ENCODE measurements around the gene CCDC178. TPM values are rescaled to one million over a fixed set of nuclear protein-coding genes. Genes with fewer than 3 reads are reported as not detected.

The CCDC178 gene
- polyA plus RNA-seq, 6 donors from 2014 or later, result not detected

DNA sequence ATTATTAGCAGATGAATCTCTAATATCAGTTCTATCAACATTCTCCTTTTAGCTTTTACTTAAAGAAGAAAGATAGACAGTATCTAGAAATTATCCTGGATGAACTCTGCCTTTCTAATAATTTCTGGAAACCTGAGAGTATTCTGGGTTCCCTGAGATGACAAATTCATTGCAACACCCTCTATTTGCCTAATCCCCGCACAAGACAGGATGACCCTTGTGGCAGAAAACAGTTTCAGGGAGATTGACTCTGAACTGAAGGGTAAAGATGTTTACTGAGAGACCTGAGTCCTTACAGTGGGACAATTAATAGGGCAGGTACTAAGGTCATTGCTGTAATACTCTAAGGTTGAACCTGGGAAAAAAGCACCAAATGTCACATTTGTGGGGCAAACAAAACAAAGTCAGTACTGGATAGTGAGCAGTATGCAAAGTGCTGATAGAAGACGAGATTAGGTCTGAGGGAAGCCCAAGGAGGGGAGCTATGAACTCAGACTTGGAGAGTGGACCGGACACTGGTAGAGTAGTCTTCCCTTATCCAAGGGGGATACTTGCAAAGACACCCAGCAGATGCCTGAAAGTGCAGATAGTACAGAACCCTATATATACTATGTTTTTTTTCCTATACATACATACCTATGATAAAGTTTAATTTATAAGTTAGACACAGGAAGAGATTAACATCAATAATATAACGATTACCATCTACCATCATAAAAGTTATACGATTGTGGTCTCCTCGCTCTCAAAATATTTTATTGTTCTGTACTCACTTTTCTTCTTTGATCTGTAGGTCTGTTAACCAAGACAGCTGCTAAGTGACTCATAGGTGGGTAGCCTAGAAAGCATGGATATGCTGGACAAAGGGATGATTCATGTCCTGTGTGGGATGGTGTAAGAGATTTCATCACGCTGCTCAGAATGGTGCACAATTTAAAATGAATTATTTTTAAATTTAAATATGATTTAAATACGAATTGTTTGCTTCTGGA, 519.4 kb downstream of the CCDC178 start:
- H3K27me3 Mint-ChIP-seq, result peaks cover 0 to 7% (median 5%) of the 10 kb centered on the region in 3 donors
- ATAC-seq (ENCODE audit: low read depth in 2 of 2) (no peak), DNase-seq (no peak)
- no peak overlapping the region for H3K4me3 Mint-ChIP-seq
- no peaks in the 10 kb centered on the region for H3K9me3 Mint-ChIP-seq
- H3K27ac Mint-ChIP-seq, result peak overlapping the region in 2 of 6 donors; percentile 49 to 58
- H3K36me3 Mint-ChIP-seq, result no peaks in the 10 kb centered on the region
- peaks cover 39 to 52% (median 52%) of the 10 kb centered on the region in 3 donors for H3K4me1 Mint-ChIP-seq

DNA sequence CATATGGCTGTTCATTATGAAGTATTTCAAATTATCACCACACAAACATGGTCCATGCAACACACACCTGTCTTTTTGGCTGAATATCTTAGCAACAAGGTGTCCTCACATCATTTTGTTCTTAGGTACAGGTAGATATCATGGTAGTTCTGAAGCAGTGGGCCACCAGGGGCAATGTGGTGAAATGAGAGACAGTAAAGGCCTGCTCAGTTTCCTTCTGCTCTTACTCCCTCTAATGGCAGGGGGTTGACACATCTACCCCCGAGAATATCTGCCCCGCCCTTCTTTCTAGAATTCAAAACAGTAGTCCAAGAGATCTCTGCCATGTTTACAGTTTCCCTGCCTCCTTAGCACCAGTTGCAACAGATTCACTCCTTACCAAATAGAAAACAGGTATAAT, 520.7 kb downstream of the CCDC178 start:
- no peaks in the 10 kb centered on the region for H3K27me3 Mint-ChIP-seq
- DNase-seq (peak; percentile 77), ATAC-seq (ENCODE audit: low read depth in 2 of 2) (peak; percentile 95 to 96)
- no peaks in the 10 kb centered on the region for H3K36me3 Mint-ChIP-seq
- H3K4me1 Mint-ChIP-seq, result peaks cover 47 to 62% (median 61%) of the 10 kb centered on the region in 3 donors
- H3K27ac Mint-ChIP-seq, result peak overlapping the region; percentile 3 to 84 (median 52)
- H3K4me3 Mint-ChIP-seq, result peak overlapping the region in 4 of 8 donors; percentile 35 to 69 (median 54)
- no peaks in the 10 kb centered on the region for H3K9me3 Mint-ChIP-seq

DNA sequence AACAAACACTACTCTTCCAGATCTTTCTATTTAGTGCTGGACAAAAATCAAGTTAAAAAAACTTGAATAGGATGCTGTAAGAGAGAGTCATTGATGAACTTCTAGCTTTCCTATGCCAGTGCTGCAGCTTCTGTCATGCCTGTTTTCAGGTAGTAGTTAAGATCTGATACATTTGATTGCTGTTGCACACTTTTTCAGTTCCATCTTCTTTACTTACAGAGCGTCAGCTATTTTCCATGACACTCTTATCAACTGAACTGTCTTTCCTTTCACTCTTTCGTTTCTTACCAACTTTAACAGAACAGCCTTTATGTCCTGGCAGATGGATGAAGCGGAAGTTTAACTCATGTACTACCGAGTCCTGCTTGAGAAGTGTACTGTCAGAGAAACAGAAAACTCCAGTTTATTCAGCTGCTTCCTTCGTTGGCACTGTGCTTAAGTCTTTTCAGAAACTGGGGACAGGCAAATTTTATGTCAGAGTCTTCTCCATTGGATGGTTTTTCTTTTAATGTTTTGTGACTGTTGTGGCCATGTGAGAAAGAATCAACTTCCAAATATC, 521.8 kb downstream of the CCDC178 start:
- peak overlapping the region in 6 of 8 donors; percentile 38 to 64 (median 51) for H3K4me3 Mint-ChIP-seq
- H3K27ac Mint-ChIP-seq, result peak overlapping the region; percentile 3 to 89 (median 67)
- ATAC-seq (ENCODE audit: low read depth in 2 of 2) (peak in 1 of 2 donors; percentile 10), DNase-seq (no peak)
- H3K27me3 Mint-ChIP-seq, result no peaks in the 10 kb centered on the region
- peaks cover 47 to 62% (median 57%) of the 10 kb centered on the region in 3 donors for H3K4me1 Mint-ChIP-seq
- no peaks in the 10 kb centered on the region for H3K36me3 Mint-ChIP-seq
- H3K9me3 Mint-ChIP-seq, result no peaks in the 10 kb centered on the region

DNA sequence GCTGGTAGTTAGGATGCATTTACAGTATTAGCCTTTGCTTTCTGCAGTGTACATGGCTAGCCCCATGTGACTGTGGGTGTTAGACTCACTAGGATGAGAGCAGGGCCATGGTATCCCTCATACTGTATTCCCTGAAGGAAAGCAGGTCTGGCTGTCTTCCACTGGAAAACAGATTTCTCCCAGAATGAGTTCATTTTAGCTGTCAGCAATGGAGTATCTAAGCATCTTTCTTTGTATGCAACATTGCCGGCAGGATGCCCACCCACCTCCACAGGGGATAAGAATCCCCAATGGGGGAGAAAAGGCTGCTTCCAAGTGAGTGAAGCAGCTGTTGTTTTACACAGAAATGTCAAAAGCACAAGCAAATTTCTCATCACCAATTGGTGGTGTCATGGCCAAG, 525.0 kb downstream of the CCDC178 start:
- peak overlapping the region in 1 of 6 donors; percentile 74 for H3K27ac Mint-ChIP-seq
- DNase-seq (no peak), ATAC-seq (ENCODE audit: low read depth in 2 of 2) (no peak)
- peaks cover 0 to 3% (median 0%) of the 10 kb centered on the region in 7 donors for H3K9me3 Mint-ChIP-seq
- no peaks in the 10 kb centered on the region for H3K27me3 Mint-ChIP-seq
- peak overlapping the region in 1 of 8 donors; percentile 9 for H3K4me3 Mint-ChIP-seq
- H3K4me1 Mint-ChIP-seq, result peaks cover 53 to 66% (median 57%) of the 10 kb centered on the region in 3 donors
- peaks cover 0 to 7% of the 10 kb centered on the region in 2 donors for H3K36me3 Mint-ChIP-seq

DNA sequence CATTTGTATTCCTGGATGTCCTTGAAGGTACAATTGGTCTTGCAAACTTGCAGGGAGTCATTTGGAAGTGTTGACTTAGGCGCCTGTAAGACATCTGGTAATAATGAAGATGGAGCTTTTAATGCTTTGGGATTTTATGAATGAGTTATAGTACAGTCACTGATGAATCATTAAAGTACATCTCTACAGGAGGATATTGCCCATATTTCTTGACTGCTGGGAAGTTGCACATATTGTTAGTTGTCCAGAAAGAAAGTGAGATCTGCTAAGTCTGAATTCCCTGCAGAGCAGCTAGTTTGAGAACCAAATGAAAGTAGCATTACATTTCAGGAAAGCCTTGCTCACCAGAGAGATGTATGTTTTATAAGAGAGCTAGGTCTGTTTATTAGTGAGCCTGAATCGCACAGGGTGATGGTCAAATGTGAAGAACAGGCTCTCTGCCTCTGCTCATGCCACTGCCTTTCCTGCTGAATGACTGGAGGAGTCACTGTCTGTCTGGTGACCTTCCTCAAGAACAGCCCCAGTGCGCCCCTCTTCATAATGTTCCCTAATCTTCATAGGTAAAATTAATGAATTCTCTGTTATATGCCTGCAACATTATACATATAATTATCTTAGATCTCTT, 528.7 kb downstream of the CCDC178 start:
- Mint-ChIP-seq H3K27ac (no peak overlapping the region), H3K36me3 (peaks cover 7 to 16% of the 10 kb centered on the region in 2 donors), H3K4me1 (peaks cover 51 to 68% (median 60%) of the 10 kb centered on the region in 3 donors), H3K27me3 (no peaks in the 10 kb centered on the region), H3K4me3 (peak overlapping the region in 1 of 8 donors; percentile 20), H3K9me3 (peaks cover 0 to 7% (median 5%) of the 10 kb centered on the region in 7 donors)
- ATAC-seq (ENCODE audit: low read depth in 2 of 2), result no peak
- no peak for DNase-seq

DNA sequence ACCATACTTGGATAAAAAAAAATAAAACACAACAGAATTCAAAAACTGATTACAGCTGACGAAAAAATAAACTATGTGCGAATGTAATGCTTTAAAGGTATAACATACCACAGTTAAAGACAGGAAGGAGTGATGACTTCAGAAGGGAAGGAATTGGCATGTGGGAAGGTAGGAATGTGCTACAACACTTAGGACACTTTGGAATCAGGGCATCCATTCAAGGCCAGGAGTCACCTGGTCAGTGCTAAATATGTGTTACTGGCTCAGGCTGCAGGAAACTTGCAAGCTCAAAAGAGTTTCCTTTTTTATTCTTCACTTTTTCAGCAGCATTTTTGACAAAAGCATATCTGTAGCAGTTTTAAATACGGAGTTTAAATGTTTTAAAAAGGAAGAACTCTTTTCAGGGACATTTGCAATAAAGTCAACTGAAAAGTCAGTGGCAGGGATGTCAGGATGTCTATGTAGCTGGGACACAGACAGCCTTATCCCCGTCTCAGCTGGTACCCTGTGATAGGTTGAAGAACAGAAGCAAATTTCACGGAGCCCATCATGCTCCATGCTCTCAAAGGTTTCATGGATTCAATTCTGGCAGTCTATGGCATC, 529.7 kb downstream of the CCDC178 start:
- Mint-ChIP-seq H3K4me3 (no peak overlapping the region), H3K4me1 (peaks cover 58 to 74% (median 65%) of the 10 kb centered on the region in 3 donors), H3K27ac (peak overlapping the region in 1 of 6 donors; percentile 41), H3K9me3 (peaks cover 0 to 11% (median 8%) of the 10 kb centered on the region in 7 donors), H3K36me3 (peaks cover 10 to 20% of the 10 kb centered on the region in 2 donors), H3K27me3 (no peaks in the 10 kb centered on the region)
- ATAC-seq (ENCODE audit: low read depth in 2 of 2), result no peak
- no peak for DNase-seq

DNA sequence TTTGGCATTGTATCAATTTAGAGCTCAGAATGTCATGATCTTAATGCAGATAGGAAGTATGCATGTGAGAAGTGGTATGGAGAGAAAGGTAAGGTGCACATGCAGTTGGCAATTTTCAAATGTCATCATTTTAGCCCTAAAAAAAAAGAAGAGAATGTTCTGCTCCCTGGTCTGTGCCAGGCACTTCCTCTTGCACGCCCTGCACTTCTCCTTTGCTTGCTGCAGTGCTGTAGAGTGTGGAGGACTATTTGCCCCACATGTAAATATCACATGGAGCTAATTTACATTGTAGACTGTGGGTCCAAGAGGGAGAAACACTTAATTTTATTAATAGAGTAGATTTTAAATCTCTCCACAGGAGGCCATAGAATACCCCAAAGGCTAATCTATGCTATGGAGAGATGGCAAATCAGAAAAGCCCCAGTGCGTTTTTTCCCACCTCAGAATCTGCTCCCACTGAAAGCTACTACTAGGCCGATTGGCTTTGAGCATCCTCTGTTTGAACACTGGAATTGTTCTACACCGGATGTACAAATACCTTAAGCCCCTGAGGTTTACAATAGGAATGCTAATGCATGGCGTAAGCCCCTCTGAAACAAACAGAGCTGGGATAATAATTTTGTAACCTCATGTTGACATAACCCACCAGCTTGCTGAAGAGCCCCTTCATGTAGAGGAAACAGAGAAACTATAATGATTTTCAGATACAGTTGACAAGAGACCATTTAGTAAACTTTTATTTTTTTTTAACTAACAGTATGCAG, 530.5 kb downstream of the CCDC178 start:
- H3K4me3 Mint-ChIP-seq, result peak overlapping the region in 6 of 8 donors; percentile 26 to 65 (median 39)
- H3K9me3 Mint-ChIP-seq, result peaks cover 0 to 11% (median 8%) of the 10 kb centered on the region in 7 donors
- DNase-seq (peak; percentile 60), ATAC-seq (ENCODE audit: low read depth in 2 of 2) (peak; percentile 99)
- H3K4me1 Mint-ChIP-seq, result peaks cover 55 to 65% (median 57%) of the 10 kb centered on the region in 3 donors
- peaks cover 10 to 20% of the 10 kb centered on the region in 2 donors for H3K36me3 Mint-ChIP-seq
- H3K27me3 Mint-ChIP-seq, result no peaks in the 10 kb centered on the region
- H3K27ac Mint-ChIP-seq, result peak overlapping the region in 4 of 6 donors; percentile 51 to 87 (median 78)

DNA sequence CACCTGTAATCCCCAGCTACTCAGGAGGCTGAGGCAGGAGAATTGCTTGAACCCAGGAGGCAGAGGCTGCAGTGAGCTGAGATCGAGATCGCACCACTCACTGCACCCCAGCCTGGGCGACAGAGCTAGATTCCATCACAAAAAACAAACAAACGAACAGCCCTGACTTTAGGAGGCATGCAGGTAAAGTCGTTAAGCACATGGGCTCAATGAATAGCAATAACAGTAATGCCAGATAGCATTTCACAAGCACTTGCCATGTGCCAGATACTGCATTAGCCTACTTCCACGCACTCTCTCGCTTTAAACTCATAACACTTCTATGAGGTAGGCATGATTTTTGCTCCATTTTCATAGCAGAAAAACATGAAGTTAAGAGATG, 532.1 kb downstream of the CCDC178 start:
- Mint-ChIP-seq H3K4me3 (no peak overlapping the region), H3K27ac (no peak overlapping the region), H3K36me3 (peaks cover 10 to 20% of the 10 kb centered on the region in 2 donors), H3K9me3 (peaks cover 0 to 11% (median 8%) of the 10 kb centered on the region in 7 donors), H3K4me1 (peaks cover 53 to 68% (median 53%) of the 10 kb centered on the region in 3 donors), H3K27me3 (no peaks in the 10 kb centered on the region)
- ATAC-seq (ENCODE audit: low read depth in 2 of 2) (no peak), DNase-seq (no peak)

DNA sequence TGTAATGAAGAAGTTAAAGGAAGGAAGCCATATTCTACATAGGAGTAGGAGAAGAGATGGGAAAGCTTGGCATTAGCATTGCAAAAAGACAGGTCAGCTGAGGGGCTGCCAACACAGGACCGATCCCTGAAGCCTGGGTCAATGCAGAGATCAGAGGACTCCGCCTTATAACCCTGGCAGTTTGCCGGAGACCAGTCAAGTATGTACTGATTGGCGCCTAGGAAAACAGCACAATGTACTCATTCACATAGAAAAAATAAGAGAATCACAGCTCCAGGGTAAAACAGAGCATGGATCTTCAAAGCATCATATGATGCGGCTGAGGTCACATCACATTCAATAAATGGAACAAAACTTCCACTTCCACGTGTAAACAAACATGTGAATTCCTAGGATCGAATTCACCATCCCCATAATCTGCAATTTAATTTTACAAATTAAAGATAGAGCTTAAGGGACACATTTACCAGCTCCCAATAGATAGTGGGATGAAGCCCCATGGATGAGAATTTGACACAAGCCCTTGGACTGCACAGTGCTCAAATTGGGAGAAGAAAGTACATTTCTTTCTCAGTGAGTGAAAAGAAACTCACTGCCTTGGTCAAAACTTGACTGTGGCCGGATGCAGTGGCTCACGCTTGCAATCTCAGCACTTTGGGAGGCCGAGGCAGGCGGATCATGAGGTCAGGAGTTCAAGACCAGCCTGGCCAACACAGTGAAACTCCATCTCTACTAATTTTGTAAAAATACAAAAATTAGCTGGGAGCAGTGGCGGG, 532.7 kb downstream of the CCDC178 start:
- DNase-seq (no peak), ATAC-seq (ENCODE audit: low read depth in 2 of 2) (no peak)
- H3K27ac Mint-ChIP-seq, result peak overlapping the region in 2 of 6 donors; percentile 51 to 55
- H3K9me3 Mint-ChIP-seq, result peaks cover 0 to 11% (median 8%) of the 10 kb centered on the region in 7 donors
- peak overlapping the region in 1 of 8 donors; percentile 46 for H3K4me3 Mint-ChIP-seq
- peaks cover 10 to 16% of the 10 kb centered on the region in 2 donors for H3K36me3 Mint-ChIP-seq
- no peaks in the 10 kb centered on the region for H3K27me3 Mint-ChIP-seq
- peaks cover 53 to 70% (median 55%) of the 10 kb centered on the region in 3 donors for H3K4me1 Mint-ChIP-seq

DNA sequence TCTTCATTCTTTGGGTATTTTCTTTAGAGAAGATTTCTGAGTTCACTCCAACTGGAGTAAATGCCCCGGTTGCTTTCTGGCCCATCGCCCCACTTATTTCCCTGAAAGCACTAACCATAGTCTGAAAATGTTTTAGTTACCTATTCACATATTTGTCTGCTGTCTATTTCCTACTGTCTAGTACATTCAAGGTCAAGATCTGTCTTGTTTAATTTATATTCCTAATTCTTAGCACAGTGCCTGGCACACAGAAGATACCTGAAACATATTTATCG, 533.3 kb downstream of the CCDC178 start:
- no peaks in the 10 kb centered on the region for H3K27me3 Mint-ChIP-seq
- peak overlapping the region in 3 of 6 donors; percentile 33 to 55 (median 51) for H3K27ac Mint-ChIP-seq
- H3K4me3 Mint-ChIP-seq, result peak overlapping the region in 3 of 8 donors; percentile 23 to 46 (median 42)
- peaks cover 57 to 75% (median 58%) of the 10 kb centered on the region in 3 donors for H3K4me1 Mint-ChIP-seq
- DNase-seq (no peak), ATAC-seq (ENCODE audit: low read depth in 2 of 2) (no peak)
- peaks cover 10 to 12% of the 10 kb centered on the region in 2 donors for H3K36me3 Mint-ChIP-seq
- H3K9me3 Mint-ChIP-seq, result peaks cover 0 to 11% (median 7%) of the 10 kb centered on the region in 7 donors

DNA sequence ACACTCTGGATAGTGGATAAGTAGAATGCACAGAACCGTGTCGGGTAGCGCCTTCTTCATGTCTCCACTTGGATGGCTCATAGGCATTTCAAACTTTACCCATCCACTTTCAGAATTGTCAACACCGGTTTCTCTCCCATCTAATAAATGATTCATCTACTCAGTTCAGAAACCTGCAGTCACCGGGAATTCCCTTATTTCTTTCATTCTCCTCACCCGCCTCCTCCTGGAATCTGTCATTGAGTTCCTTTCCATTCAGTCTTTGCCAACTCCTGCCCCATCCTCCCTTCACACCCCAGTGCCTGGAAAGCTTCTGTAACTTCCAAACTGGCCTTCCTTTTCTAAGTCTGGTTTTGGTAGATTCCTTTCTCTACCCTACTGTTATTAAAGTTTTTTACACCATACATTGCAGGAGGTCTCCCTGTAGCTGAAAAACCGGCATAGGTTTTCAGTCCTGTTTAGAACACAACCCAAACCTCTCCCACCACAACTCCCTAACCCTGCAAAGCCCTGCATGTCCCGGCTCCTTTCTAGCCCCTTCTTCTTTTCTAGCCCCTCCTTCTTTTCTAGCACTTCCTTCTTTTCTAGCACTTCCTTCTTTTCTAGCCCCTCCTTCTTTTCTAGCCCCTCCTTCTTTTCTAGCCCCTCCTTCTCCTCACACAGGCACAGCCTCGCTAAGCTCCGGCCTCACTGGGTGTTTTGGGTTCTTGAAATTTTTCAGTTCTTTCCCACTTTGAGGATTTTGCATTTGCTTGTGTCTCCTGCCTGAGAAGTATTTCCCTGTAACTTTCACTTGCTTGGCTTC, 533.8 kb downstream of the CCDC178 start:
- H3K36me3 Mint-ChIP-seq, result peaks cover 10 to 12% of the 10 kb centered on the region in 2 donors
- ATAC-seq (ENCODE audit: low read depth in 2 of 2) (no peak), DNase-seq (no peak)
- H3K4me1 Mint-ChIP-seq, result peaks cover 57 to 75% (median 61%) of the 10 kb centered on the region in 3 donors
- H3K9me3 Mint-ChIP-seq, result peaks cover 0 to 11% (median 7%) of the 10 kb centered on the region in 7 donors
- H3K27me3 Mint-ChIP-seq, result no peaks in the 10 kb centered on the region
- peak overlapping the region in 4 of 6 donors; percentile 33 to 73 (median 50) for H3K27ac Mint-ChIP-seq
- H3K4me3 Mint-ChIP-seq, result peak overlapping the region in 4 of 8 donors; percentile 17 to 42 (median 32)
